Chondrocyte (in vitro differentiated cells): Measurements from ENCODE around the gene TAF9. TPM values are rescaled to one million over a fixed set of nuclear protein-coding genes. Genes with fewer than 3 reads are reported as not detected.

Experiments used
- DNase-seq: peaks from one replicate; pipeline ENCODE4 v3.0.0; 2021; ENCODE audit warnings: mixed read lengths, low spot score
- H3K27ac Mint-ChIP-seq: one replicate; pipeline ENCODE4 v1.8.0; 2021; ENCODE audit warnings: mild to moderate bottlenecking, moderate library complexity, mixed read lengths; ENCODE audit not compliant: unreplicated experiment
- H3K27me3 Mint-ChIP-seq: 2 replicates; pipeline ENCODE4 v1.8.0; 2021; ENCODE audit warnings: low read depth, mixed read lengths
- H3K36me3 Mint-ChIP-seq: 2 replicates; pipeline ENCODE4 v1.8.0; 2021; ENCODE audit warnings: low read depth, mixed read lengths
- H3K4me1 Mint-ChIP-seq: 2 replicates; pipeline ENCODE4 v1.8.0; 2021; ENCODE audit warnings: low read depth, mild to moderate bottlenecking, mixed read lengths
- H3K4me3 Mint-ChIP-seq: one replicate; pipeline ENCODE4 v1.8.0; 2021; ENCODE audit warnings: mild to moderate bottlenecking, moderate library complexity, mixed read lengths; ENCODE audit not compliant: unreplicated experiment
- H3K9me3 Mint-ChIP-seq: 2 replicates; pipeline ENCODE4 v1.8.0; 2021; ENCODE audit warnings: low read depth, mixed read lengths
- total RNA-seq: library from RNA; stranded (reverse); gene quantifications from 3 replicates; pipeline ENCODE4 v1.2.1, GENCODE V29; 2021
- TF ChIP-seq, protein P1 (sequence below): fragments of 200-600 bp; sonication (generic); IDR thresholded peaks from 2 replicates; pipeline ENCODE4 v1.5.0; 2021; ENCODE audit warnings: antibody characterized with exemption, mild to moderate bottlenecking, moderate library complexity

Gene TAF9
- total RNA-seq, 1 donor from 2014 or later = 64.8 TPM

DNA sequence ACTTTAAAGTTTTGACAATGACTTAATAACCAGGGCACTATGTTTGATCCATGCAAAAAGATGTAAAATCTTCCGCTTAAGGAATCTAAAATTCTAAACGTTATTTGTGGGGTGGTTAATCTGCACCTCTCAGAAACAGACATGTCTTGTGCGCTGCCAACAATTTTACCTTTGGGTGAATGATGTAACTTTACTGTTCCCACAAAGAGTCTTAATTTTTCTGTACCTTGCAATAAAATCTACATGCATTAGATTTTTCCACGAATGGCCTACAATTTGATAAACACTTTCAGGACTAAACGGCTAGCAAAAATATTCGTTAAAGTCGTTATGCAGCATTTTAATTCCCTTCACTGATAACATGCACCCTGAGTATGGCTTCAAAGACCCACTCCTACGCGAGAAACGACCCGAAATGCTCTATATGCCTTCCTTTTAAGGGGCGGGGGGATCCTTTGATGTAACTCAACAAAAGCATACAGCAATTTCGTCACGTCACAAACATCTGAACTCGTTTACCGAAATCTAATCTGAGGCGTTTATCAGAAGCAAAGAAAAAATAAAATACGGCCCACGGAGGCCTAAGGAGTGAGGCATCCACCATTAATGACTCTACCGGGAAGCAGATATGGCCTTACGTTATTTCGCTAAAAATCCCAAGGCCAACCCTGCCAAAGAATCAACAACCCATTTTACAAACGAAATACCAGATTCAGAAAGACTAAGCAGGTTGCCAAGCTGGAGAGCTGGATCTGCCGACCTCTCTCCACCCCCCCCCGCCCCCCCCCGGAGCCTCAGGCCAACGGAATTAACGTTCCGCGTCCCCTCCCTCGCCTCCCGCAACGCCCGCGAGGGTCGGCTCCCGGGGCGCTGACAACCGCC is 621 bp downstream of the TAF9 start:
- no peak for DNase-seq
- H3K4me3 Mint-ChIP-seq = peak overlapping the region; percentile 83

DNA sequence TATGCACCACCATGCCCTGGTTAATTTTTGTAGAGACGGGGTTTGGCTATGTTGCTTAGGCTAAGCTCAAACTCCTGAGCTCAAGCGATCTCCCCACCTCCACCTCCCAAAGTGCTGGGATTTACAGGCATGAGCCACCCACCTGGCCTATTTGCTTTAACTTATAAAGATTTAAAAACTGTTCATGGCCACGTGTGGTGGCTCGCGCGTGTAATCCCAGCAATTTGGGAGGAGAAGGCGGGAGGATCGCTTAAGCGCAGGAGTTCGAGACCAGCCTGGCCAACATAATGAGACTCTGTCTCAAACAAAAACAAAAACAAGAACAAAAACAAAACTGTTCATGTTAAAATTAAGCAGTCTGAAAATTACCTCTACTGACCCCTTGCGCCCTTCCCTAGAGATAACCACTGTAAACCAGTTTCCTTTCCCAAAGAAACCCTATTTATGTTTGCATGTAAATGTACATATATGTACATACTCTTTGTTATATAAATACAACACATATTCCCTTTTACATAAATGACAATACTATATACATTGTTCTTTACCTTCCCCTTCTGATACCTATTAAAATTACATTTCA is 1.5 kb downstream of the TAF9 start:
- TF ChIP-seq, protein P1, sequence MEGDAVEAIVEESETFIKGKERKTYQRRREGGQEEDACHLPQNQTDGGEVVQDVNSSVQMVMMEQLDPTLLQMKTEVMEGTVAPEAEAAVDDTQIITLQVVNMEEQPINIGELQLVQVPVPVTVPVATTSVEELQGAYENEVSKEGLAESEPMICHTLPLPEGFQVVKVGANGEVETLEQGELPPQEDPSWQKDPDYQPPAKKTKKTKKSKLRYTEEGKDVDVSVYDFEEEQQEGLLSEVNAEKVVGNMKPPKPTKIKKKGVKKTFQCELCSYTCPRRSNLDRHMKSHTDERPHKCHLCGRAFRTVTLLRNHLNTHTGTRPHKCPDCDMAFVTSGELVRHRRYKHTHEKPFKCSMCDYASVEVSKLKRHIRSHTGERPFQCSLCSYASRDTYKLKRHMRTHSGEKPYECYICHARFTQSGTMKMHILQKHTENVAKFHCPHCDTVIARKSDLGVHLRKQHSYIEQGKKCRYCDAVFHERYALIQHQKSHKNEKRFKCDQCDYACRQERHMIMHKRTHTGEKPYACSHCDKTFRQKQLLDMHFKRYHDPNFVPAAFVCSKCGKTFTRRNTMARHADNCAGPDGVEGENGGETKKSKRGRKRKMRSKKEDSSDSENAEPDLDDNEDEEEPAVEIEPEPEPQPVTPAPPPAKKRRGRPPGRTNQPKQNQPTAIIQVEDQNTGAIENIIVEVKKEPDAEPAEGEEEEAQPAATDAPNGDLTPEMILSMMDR = no peak
- H3K27ac Mint-ChIP-seq = peak overlapping the region; percentile 96
- H3K4me1 Mint-ChIP-seq = peaks cover 36% of the 10 kb centered on the region
- peak overlapping the region; percentile 83 for H3K4me3 Mint-ChIP-seq
- no peak for DNase-seq
- peaks cover 12% of the 10 kb centered on the region for H3K36me3 Mint-ChIP-seq
- H3K27me3 Mint-ChIP-seq = no peaks in the 10 kb centered on the region
- H3K9me3 Mint-ChIP-seq = no peaks in the 10 kb centered on the region

More for the DNA sequence above, 621 bp downstream of the TAF9 start:
- TF ChIP-seq, protein P1 = no peak
- peaks cover 38% of the 10 kb centered on the region for H3K4me1 Mint-ChIP-seq
- H3K27me3 Mint-ChIP-seq = no peaks in the 10 kb centered on the region
- peak overlapping the region; percentile 96 for H3K27ac Mint-ChIP-seq
- peaks cover 12% of the 10 kb centered on the region for H3K36me3 Mint-ChIP-seq
- no peaks in the 10 kb centered on the region for H3K9me3 Mint-ChIP-seq

GRCh38 chr5:69364850-69365249 is 4.5 kb downstream of the TAF9 start:
- H3K27ac Mint-ChIP-seq = no peak overlapping the region
- H3K4me1 Mint-ChIP-seq = peaks cover 18% of the 10 kb centered on the region
- peaks cover 13% of the 10 kb centered on the region for H3K36me3 Mint-ChIP-seq
- TF ChIP-seq, protein P1 = no peak
- no peak overlapping the region for H3K4me3 Mint-ChIP-seq
- no peaks in the 10 kb centered on the region for H3K27me3 Mint-ChIP-seq
- DNase-seq = no peak
- no peaks in the 10 kb centered on the region for H3K9me3 Mint-ChIP-seq

DNA sequence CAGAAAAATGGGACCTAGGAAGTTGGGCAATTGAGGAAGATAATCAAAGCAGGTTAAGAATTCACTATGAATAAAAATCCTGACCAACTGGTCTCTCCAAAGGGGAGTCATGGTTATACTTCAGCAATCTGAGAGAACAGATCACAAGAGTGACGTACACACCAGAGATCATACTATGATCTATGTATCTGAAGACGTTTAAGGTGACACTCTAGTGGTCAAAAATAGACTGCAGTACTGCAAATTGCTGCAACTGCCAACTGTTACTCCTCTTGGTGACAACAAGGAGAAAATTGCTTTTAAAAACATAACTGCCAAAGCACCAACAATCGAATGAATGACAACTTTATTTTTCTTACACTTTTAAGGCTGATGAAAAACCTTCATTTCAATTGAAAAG is 4.9 kb downstream of the TAF9 start:
- no peak overlapping the region for H3K4me3 Mint-ChIP-seq
- no peak overlapping the region for H3K27ac Mint-ChIP-seq
- H3K36me3 Mint-ChIP-seq = peaks cover 13% of the 10 kb centered on the region
- peaks cover 18% of the 10 kb centered on the region for H3K4me1 Mint-ChIP-seq
- H3K27me3 Mint-ChIP-seq = no peaks in the 10 kb centered on the region
- DNase-seq = no peak
- H3K9me3 Mint-ChIP-seq = no peaks in the 10 kb centered on the region
- TF ChIP-seq, protein P1 = peak; percentile 71

DNA sequence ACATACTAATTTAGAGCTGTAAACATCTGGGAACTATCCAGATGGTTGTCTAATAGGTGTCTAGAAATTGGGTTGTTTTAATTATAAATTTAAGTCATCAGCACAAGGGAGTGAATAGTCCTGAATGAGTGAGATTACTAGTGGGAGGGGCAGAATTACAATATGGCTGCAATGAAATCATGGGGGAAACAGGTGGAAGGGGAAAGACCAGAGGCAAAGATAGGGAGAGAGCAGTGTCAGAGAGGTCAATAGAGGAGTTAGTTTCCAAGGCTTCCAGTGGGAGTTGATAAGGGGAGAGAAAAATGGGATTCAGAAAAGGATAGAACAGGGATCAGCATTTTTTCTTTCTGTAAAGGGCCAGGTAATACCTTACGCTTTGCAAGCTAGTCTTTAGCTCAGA is 8.9 kb downstream of the TAF9 start:
- H3K4me1 Mint-ChIP-seq = peaks cover 4% of the 10 kb centered on the region

More for the DNA sequence above, 8.9 kb downstream of the TAF9 start:
- H3K4me3 Mint-ChIP-seq = no peak overlapping the region
- DNase-seq = no peak
- peaks cover 11% of the 10 kb centered on the region for H3K36me3 Mint-ChIP-seq
- TF ChIP-seq, protein P1 = no peak
- no peak overlapping the region for H3K27ac Mint-ChIP-seq
- H3K27me3 Mint-ChIP-seq = no peaks in the 10 kb centered on the region
- no peaks in the 10 kb centered on the region for H3K9me3 Mint-ChIP-seq
